GM23338 (cell line): Measurements from ENCODE around the gene OSBPL10. TPM values are rescaled to one million over a fixed set of nuclear protein-coding genes. Genes with fewer than 3 reads are reported as not detected.

Experiments
- ATAC-seq: fragments of 200-7000 bp; cut with Tn5 transposase; 3 replicates; pipeline ENCODE4 v1.9.1; 2020
- DNase-seq: peaks from one replicate; pipeline ENCODE4 v3.0.0-alpha.2; 2015; ENCODE audit warnings: low spot score
- H2AFZ ChIP-seq: fragments of 200-600 bp; sonication (generic); 2 replicates; pipeline ENCODE4 v1.8.0; 2016; ENCODE audit warnings: antibody characterized with exemption, mild to moderate bottlenecking, moderate library complexity
- H3F3A ChIP-seq: fragments of 200-600 bp; sonication (generic); replicated peaks from 2 replicates; pipeline ENCODE4 v1.8.0; 2017; ENCODE audit warnings: antibody characterized with exemption, mixed run types, low read depth
- H3K27ac ChIP-seq: fragments of 200-600 bp; sonication (generic); 2 replicates; pipeline ENCODE4 v1.6.1; 2016; ENCODE audit warnings: low read depth
- H3K27me3 ChIP-seq: fragments of 200-600 bp; sonication (generic); 2 replicates; pipeline ENCODE4 v1.8.0; 2016; ENCODE audit warnings: mild to moderate bottlenecking, mixed run types, moderate library complexity; ENCODE audit not compliant: insufficient read depth
- H3K36me3 ChIP-seq: fragments of 200-600 bp; sonication (generic); 2 replicates; pipeline ENCODE4 v1.8.0; 2016; ENCODE audit warnings: mild to moderate bottlenecking; ENCODE audit not compliant: insufficient read depth
- H3K4me1 ChIP-seq: fragments of 200-600 bp; sonication (generic); 2 replicates; pipeline ENCODE4 v1.8.0; 2016; ENCODE audit warnings: mild to moderate bottlenecking, moderate library complexity; ENCODE audit not compliant: insufficient read depth
- H3K4me2 ChIP-seq: fragments of 200-600 bp; sonication (generic); 2 replicates; pipeline ENCODE4 v1.7.1; 2017; ENCODE audit warnings: mixed run types
- H3K4me3 ChIP-seq: fragments of 200-600 bp; sonication (generic); 2 replicates; pipeline ENCODE4 v1.6.1; 2016; ENCODE audit warnings: mixed run types
- H3K79me2 ChIP-seq: fragments of 200-600 bp; sonication (generic); replicated peaks from 2 replicates; pipeline ENCODE4 v1.8.0; 2017; ENCODE audit warnings: mild to moderate bottlenecking; ENCODE audit not compliant: insufficient read depth
- H3K9me2 ChIP-seq: fragments of 200-600 bp; sonication (generic); 2 replicates; pipeline ENCODE4 v1.8.0; 2017; ENCODE audit not compliant: insufficient read depth
- H4K20me1 ChIP-seq: fragments of 200-600 bp; sonication (generic); replicated peaks from 2 replicates; pipeline ENCODE4 v1.8.0; 2017; ENCODE audit warnings: mild to moderate bottlenecking; ENCODE audit not compliant: insufficient read depth
- H3K27ac Mint-ChIP-seq: 2 replicates; pipeline ENCODE4 v1.8.0; 2020; ENCODE audit warnings: inconsistent platforms, mild to moderate bottlenecking, moderate library complexity, mixed read lengths
- H3K27me3 Mint-ChIP-seq: 3 replicates; pipeline ENCODE4 v1.8.0; 2022; ENCODE audit warnings: low read depth, mild to moderate bottlenecking, moderate library complexity, mixed read lengths, inconsistent platforms; ENCODE audit not compliant: insufficient read depth, poor library complexity
- H3K36me3 Mint-ChIP-seq: 3 replicates; pipeline ENCODE4 v1.8.0; 2021; ENCODE audit warnings: low read depth, mild to moderate bottlenecking, inconsistent platforms, moderate library complexity, mixed read lengths
- H3K4me1 Mint-ChIP-seq: 3 replicates; pipeline ENCODE4 v1.8.0; 2020; ENCODE audit warnings: mild to moderate bottlenecking, inconsistent platforms, mixed read lengths
- H3K4me3 Mint-ChIP-seq: 3 replicates; pipeline ENCODE4 v1.8.0; 2021; ENCODE audit warnings: moderate library complexity, mild to moderate bottlenecking, inconsistent platforms, mixed read lengths
- H3K9me3 Mint-ChIP-seq: 3 replicates; pipeline ENCODE4 v1.8.0; 2020; ENCODE audit warnings: moderate library complexity, mild to moderate bottlenecking, inconsistent platforms, mixed read lengths
- CTCF ChIP-seq, 2 experiments: fragments of 200-600 bp in 1 of 2; sonication (generic) in 1 of 2; conservative IDR thresholded peaks; 2 replicates each; pipeline versions ENCODE4 v1.5.1 to v1.6.1; 2016 to 2017; ENCODE audit warnings: antibody characterized with exemption in 2 of 2, low read depth in 2 of 2, mild to moderate bottlenecking in 2 of 2, moderate library complexity in 1 of 2
- JUNB ChIP-seq: IDR thresholded peaks from one replicate; pipeline ENCODE4 v1.6.1; 2016; ENCODE audit warnings: antibody characterized with exemption; ENCODE audit not compliant: unreplicated experiment
- NANOG ChIP-seq: IDR thresholded peaks from 2 replicates; pipeline ENCODE4 v1.6.1; 2016; ENCODE audit warnings: antibody characterized with exemption, borderline replicate concordance
- ZNF114 ChIP-seq: fragments of 250-450 bp; sonication (Bioruptor Pico); IDR thresholded peaks from 2 replicates; pipeline ENCODE4 v1.5.0; 2020; ENCODE audit warnings: mild to moderate bottlenecking, moderate library complexity
- ZNF331 ChIP-seq: fragments of 250-450 bp; sonication (Bioruptor Pico); IDR thresholded peaks from 2 replicates; pipeline ENCODE4 v1.5.0; 2020; ENCODE audit warnings: low read depth, mild to moderate bottlenecking, moderate library complexity
- ZNF462 ChIP-seq: fragments of 250-450 bp; sonication (Bioruptor Pico); IDR thresholded peaks from 2 replicates; pipeline ENCODE4 v1.5.0; 2020; ENCODE audit warnings: mild to moderate bottlenecking, moderate library complexity
- polyA plus RNA-seq: library from polyadenylated mRNA; unstranded; fragments of >200 nt; fragmentation: Nextera tagmentation; extraction: Ambion mirVana; gene quantifications from 2 replicates; pipeline ENCODE4 v1.2.1, GENCODE V29; 2016
- total RNA-seq: library from RNA; depleted of rRNA; stranded (reverse); fragments of >200 nt; shearing (Covaris generic); gene quantifications from 2 replicates; pipeline ENCODE4 v1.2.3, GENCODE V29; 2014

OSBPL10 gene
- total and polyA plus RNA-seq, 2 experiments from 2014 or later: 23.8 to 149 TPM

- H3K27ac Mint-ChIP-seq: peak overlapping the region; percentile 63
- peaks cover 100% of the 10 kb centered on the region for H3K79me2 ChIP-seq
These were observed 84.2 kb downstream of the OSBPL10 start for GRCh38 chr3:31896648-31897433.

GRCh38 chr3:31896026-31896425 lies 85.0 kb downstream of the OSBPL10 start:
- Mint-ChIP-seq H3K36me3 (no peaks in the 10 kb centered on the region; the same call in 2 of the 3 replicates), H3K27ac (no peak overlapping the region), H3K27me3 (peaks cover 5% of the 10 kb centered on the region), H3K4me3 (no peak overlapping the region), H3K9me3 (no peaks in the 10 kb centered on the region), H3K4me1 (peaks cover 65% of the 10 kb centered on the region)
- H3K36me3 ChIP-seq: no peaks in the 10 kb centered on the region
- ATAC-seq (no peak), DNase-seq (no peak)
- H3F3A ChIP-seq: no peaks in the 10 kb centered on the region
- peaks cover 71% of the 10 kb centered on the region for H3K4me1 ChIP-seq
- TF ChIP-seq CTCF (conservative IDR thresholded peaks at IDR 0.05; ENCODE audit: low read depth in 2 of 2) (no peak), JUNB (no peak), ZNF462 (no peak), NANOG (no peak), ZNF331 (CRISPR knock-in tag) (no peak)
- peak overlapping the region; percentile 23; the same call in 1 of the 2 replicates for H3K27ac ChIP-seq
- no peak overlapping the region for H3K4me3 ChIP-seq
- no peaks in the 10 kb centered on the region for H3K9me2 ChIP-seq
- peaks cover 100% of the 10 kb centered on the region for H3K79me2 ChIP-seq
- no peak overlapping the region for H3K4me2 ChIP-seq
- peaks cover 16% of the 10 kb centered on the region for H4K20me1 ChIP-seq
- H3K27me3 ChIP-seq: no peaks in the 10 kb centered on the region
- no peak overlapping the region for H2AFZ ChIP-seq

More at GRCh38 chr3:31896648-31897433, 84.2 kb downstream of the OSBPL10 start:
- Histone ChIP-seq H3K9me2 (no peaks in the 10 kb centered on the region), H4K20me1 (peaks cover 22% of the 10 kb centered on the region), H2AFZ (no peak overlapping the region), H3K4me2 (peak overlapping the region; percentile 6), H3F3A (no peaks in the 10 kb centered on the region), H3K36me3 (no peaks in the 10 kb centered on the region), H3K27me3 (no peaks in the 10 kb centered on the region), H3K27ac (peak overlapping the region; percentile 23), H3K4me1 (peaks cover 71% of the 10 kb centered on the region), H3K4me3 (no peak overlapping the region)
- TF ChIP-seq ZNF114 (CRISPR knock-in tag): no peak
- TF ChIP-seq CTCF (conservative IDR thresholded peaks at IDR 0.05; ENCODE audit: low read depth in 2 of 2): 0 out of 4 replicates have a peak, but pooled peaks of 1 of the 2 experiments have one; percentile 8
- H3K4me3 Mint-ChIP-seq: no peak overlapping the region
- H3K27me3 Mint-ChIP-seq: peaks cover 5% of the 10 kb centered on the region
- H3K9me3 Mint-ChIP-seq: no peaks in the 10 kb centered on the region
- H3K4me1 Mint-ChIP-seq: peaks cover 65% of the 10 kb centered on the region
- ATAC-seq: peak; percentile 58
- H3K36me3 Mint-ChIP-seq: no peaks in the 10 kb centered on the region; the same call in 2 of the 3 replicates
- DNase-seq: peak; percentile 43
